ENCODE results near the gene E2F1. TPM values are rescaled to one million over a fixed set of nuclear protein-coding genes. Genes with fewer than 3 reads are reported as not detected.

E2F1 gene
- total and polyA plus RNA-seq, 10 donors = 2.5 to 6.9 (median 5.0) TPM

DNA sequence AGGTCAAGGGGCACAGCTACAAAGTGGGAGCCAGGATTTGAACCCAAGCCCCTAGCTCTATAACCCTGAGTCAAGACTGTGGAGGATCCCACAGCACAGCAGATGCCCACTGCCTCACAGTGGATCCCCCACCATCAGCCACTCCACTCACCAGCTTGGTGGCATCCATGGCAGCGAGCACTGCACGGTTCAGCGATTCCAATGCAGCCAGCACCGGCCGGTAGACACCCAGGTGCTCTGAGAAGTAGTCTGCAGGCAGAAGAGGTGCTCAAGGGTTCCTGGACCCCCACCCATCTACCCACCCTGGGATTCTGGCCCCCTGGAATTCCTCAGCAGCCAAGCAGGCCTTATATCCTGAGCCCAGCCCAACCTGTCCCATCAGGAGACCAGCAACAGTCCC is 17.0 kb downstream of the E2F1 start:
- intact Hi-C loops (cut with DNase I; ENCODE audit: low total_unique reads) = no loop called here
- Histone ChIP-seq H3K4me3 (no peak overlapping the region), H3K27me3 (replicated peaks in 1 of 7) (no peaks in the 10 kb centered on the region), H3K27ac (no peak overlapping the region), H3K4me1 (peaks cover 12 to 70% (median 49%) of the 10 kb centered on the region in 6 donors), H3K36me3 (peaks cover 0 to 33% (median 0%) of the 10 kb centered on the region in 6 donors), H3K9me3 (no peaks in the 10 kb centered on the region)
- WGBS, 5 donors = 83 to 91% (median 90%) methylated on average over 4 to 5 of the region's 5 CpGs
- no peak for DNase-seq
- no peak for TF ChIP-seq POLR2A (IDR thresholded peaks at IDR 0.05)
- TF ChIP-seq POLR2AphosphoS5 (IDR thresholded peaks at IDR 0.05) = no peak
- TF ChIP-seq, protein P1, sequence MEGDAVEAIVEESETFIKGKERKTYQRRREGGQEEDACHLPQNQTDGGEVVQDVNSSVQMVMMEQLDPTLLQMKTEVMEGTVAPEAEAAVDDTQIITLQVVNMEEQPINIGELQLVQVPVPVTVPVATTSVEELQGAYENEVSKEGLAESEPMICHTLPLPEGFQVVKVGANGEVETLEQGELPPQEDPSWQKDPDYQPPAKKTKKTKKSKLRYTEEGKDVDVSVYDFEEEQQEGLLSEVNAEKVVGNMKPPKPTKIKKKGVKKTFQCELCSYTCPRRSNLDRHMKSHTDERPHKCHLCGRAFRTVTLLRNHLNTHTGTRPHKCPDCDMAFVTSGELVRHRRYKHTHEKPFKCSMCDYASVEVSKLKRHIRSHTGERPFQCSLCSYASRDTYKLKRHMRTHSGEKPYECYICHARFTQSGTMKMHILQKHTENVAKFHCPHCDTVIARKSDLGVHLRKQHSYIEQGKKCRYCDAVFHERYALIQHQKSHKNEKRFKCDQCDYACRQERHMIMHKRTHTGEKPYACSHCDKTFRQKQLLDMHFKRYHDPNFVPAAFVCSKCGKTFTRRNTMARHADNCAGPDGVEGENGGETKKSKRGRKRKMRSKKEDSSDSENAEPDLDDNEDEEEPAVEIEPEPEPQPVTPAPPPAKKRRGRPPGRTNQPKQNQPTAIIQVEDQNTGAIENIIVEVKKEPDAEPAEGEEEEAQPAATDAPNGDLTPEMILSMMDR (IDR thresholded peaks at IDR 0.05 in 8 of 11, conservative IDR thresholded peaks at IDR 0.05 in 3 of 11) = no peak

GRCh38 chr20:33668466-33669155 is 17.6 kb downstream of the E2F1 start:
- WGBS, 5 donors = 91 to 95% (median 93%) methylated on average over 13 of the region's 13 CpGs
- H3K36me3 ChIP-seq = peaks cover 0 to 33% (median 0%) of the 10 kb centered on the region in 6 donors
- TF ChIP-seq, protein P1 (IDR thresholded peaks at IDR 0.05 in 8 of 11, conservative IDR thresholded peaks at IDR 0.05 in 3 of 11) = no peak
- no peak for TF ChIP-seq POLR2AphosphoS5 (IDR thresholded peaks at IDR 0.05)
- TF ChIP-seq POLR2A (IDR thresholded peaks at IDR 0.05) = no peak
- H3K27ac ChIP-seq = peak overlapping the region in 4 of 8 donors; percentile 87 to 94 (median 90)
- no peak for DNase-seq
- peak overlapping the region in 2 of 8 donors; percentile 78 to 89 for H3K4me3 ChIP-seq
- H3K27me3 ChIP-seq (replicated peaks in 1 of 7) = no peaks in the 10 kb centered on the region
- peaks cover 10 to 71% (median 50%) of the 10 kb centered on the region in 6 donors for H3K4me1 ChIP-seq
- intact Hi-C loops (cut with DNase I; ENCODE audit: low total_unique reads) = no loop called here
- H3K9me3 ChIP-seq = no peaks in the 10 kb centered on the region

DNA sequence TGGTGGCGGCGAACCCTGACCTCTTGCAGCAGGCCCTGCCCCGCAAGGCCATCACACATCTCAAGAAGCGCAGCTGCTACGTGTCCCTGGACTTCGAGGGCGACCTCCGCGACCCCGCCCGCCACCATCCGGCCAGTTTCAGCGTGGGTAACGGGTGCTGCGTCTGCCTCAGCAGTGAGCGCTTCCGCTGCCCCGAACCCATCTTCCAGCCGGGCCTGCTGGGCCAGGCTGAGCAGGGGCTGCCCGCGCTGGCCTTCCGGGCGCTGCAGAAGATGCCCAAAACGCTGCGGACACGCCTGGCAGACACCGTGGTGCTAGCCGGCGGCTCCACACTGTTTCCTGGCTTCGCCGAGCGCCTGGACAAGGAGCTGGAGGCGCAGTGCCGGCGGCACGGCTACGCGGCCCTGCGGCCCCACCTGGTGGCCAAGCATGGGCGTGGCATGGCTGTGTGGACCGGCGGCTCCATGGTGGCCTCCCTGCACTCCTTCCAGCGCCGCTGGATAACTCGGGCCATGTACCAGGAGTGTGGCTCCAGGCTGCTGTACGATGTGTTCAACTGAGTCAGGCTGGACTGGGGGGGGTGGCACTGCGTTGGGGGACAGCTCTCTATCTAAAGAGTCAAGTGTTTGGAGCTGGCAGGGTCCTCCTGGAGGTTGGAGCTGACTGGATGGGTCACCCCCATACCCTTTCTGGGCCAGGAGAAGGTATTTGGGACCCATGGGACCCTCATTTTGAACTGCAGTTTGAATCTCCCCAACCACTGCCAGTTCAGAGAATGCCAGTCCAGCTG is 18.3 kb downstream of the E2F1 start:
- intact Hi-C loops (cut with DNase I; ENCODE audit: low total_unique reads) = no loop called here
- 2 to 44% (median 12%) methylated on average over 11 to 47 of the region's 47 CpGs for WGBS, 5 donors
- Histone ChIP-seq H3K9me3 (no peaks in the 10 kb centered on the region), H3K27me3 (replicated peaks in 1 of 7) (no peaks in the 10 kb centered on the region), H3K4me1 (peaks cover 5 to 70% (median 48%) of the 10 kb centered on the region in 6 donors), H3K36me3 (peaks cover 0 to 33% (median 0%) of the 10 kb centered on the region in 6 donors), H3K27ac (peak overlapping the region; percentile 80 to 94 (median 88)), H3K4me3 (peak overlapping the region; percentile 59 to 89 (median 76))
- TF ChIP-seq POLR2A (IDR thresholded peaks at IDR 0.05) (no peak), POLR2AphosphoS5 (IDR thresholded peaks at IDR 0.05) (peak; percentile 65 to 82 (median 71))
- TF ChIP-seq, protein P1 (IDR thresholded peaks at IDR 0.05 in 8 of 11, conservative IDR thresholded peaks at IDR 0.05 in 3 of 11) = peak; percentile 90 to 98 (median 96)
- peak; percentile 98 for DNase-seq

DNA sequence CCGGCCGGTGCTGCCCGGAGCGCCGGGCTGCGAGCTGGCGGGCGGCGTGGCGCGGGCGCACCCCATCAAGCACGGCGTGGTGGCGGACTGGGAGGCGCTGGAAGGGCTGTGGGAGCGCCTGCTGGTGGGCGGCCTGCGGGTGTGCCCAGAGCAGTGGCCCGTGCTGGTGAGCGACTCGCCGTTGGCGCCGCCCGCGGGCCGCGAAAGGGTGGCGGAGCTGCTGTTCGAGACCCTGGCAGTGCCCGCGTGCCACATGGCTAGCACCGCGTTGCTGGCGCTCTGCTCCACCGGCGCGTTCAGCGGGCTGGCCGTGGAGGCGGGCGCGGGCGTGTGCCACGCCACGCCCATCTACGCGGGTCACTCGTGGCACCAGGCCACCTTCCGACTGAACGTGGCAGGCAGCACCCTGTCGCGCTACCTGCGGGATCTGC is 18.9 kb downstream of the E2F1 start:
- DNase-seq = peak; percentile 92
- H3K4me3 ChIP-seq = peak overlapping the region; percentile 59 to 89 (median 76)
- H3K9me3 ChIP-seq = no peaks in the 10 kb centered on the region
- TF ChIP-seq, protein P1 (IDR thresholded peaks at IDR 0.05 in 8 of 11, conservative IDR thresholded peaks at IDR 0.05 in 3 of 11) = no peak
- no peak for TF ChIP-seq POLR2AphosphoS5 (IDR thresholded peaks at IDR 0.05)
- no peak for TF ChIP-seq POLR2A (IDR thresholded peaks at IDR 0.05)
- WGBS, 5 donors = 1 to 69% (median 6%) methylated on average over 17 to 55 of the region's 55 CpGs
- H3K36me3 ChIP-seq = peaks cover 0 to 33% (median 0%) of the 10 kb centered on the region in 6 donors
- no peaks in the 10 kb centered on the region for H3K27me3 ChIP-seq (replicated peaks in 1 of 7)
- intact Hi-C loops (cut with DNase I; ENCODE audit: low total_unique reads) = no loop called here
- peaks cover 5 to 70% (median 46%) of the 10 kb centered on the region in 6 donors for H3K4me1 ChIP-seq
- peak overlapping the region; percentile 80 to 94 (median 88) for H3K27ac ChIP-seq

All from spleen (tissue), 11 donors.